Hepatocyte (in vitro differentiated cells): ENCODE results near the gene PMS2. TPM values are rescaled to one million over a fixed set of nuclear protein-coding genes. Genes with fewer than 3 reads are reported as not detected.

ENCODE experiments used
- DNase-seq: peaks from one replicate; pipeline ENCODE4 v3.0.0-alpha.2; 2016; ENCODE audit warnings: low spot score
- H2AFZ ChIP-seq: fragments of 200-600 bp; sonication (generic); 2 replicates; pipeline ENCODE4 v1.6.0; 2016; ENCODE audit warnings: antibody characterized with exemption, mild to moderate bottlenecking
- H3K27ac ChIP-seq: fragments of 200-600 bp; sonication (generic); 2 replicates; pipeline ENCODE4 v1.5.1; 2016; ENCODE audit warnings: mild to moderate bottlenecking
- H3K27me3 ChIP-seq: fragments of 200-600 bp; sonication (generic); 2 replicates; pipeline ENCODE4 v1.6.1; 2016
- H3K36me3 ChIP-seq: fragments of 200-600 bp; sonication (generic); replicated peaks from 2 replicates; pipeline ENCODE4 v1.5.1; 2016; ENCODE audit warnings: low read depth; ENCODE audit not compliant: insufficient read depth
- H3K4me1 ChIP-seq: fragments of 200-600 bp; sonication (generic); 2 replicates; pipeline ENCODE4 v1.5.1; 2016; ENCODE audit warnings: mild to moderate bottlenecking, moderate library complexity; ENCODE audit not compliant: insufficient read depth
- H3K4me2 ChIP-seq: fragments of 200-600 bp; sonication (generic); 2 replicates; pipeline ENCODE4 v1.6.0; 2016
- H3K4me3 ChIP-seq: fragments of 200-600 bp; sonication (generic); 2 replicates; pipeline ENCODE4 v1.5.1; 2016; ENCODE audit warnings: mild to moderate bottlenecking
- H3K79me2 ChIP-seq: fragments of 200-600 bp; sonication (generic); 2 replicates; pipeline ENCODE4 v1.6.0; 2017; ENCODE audit warnings: mild to moderate bottlenecking
- H3K9me2 ChIP-seq: fragments of 200-600 bp; sonication (generic); replicated peaks from 2 replicates; pipeline ENCODE4 v1.6.0; 2017; ENCODE audit warnings: mild to moderate bottlenecking; ENCODE audit not compliant: insufficient read depth
- H3K9me3 ChIP-seq: fragments of 200-600 bp; sonication (generic); 2 replicates; pipeline ENCODE4 v1.5.1; 2016; ENCODE audit warnings: low read depth, mild to moderate bottlenecking
- H4K20me1 ChIP-seq: fragments of 200-600 bp; sonication (generic); 2 replicates; pipeline ENCODE4 v1.6.0; 2016; ENCODE audit warnings: mild to moderate bottlenecking; ENCODE audit not compliant: insufficient read depth, poor library complexity, severe bottlenecking
- EZH2 ChIP-seq: fragments of 200-600 bp; sonication (generic); IDR thresholded peaks from 2 replicates; pipeline ENCODE4 v1.6.1; 2016; ENCODE audit warnings: antibody characterized with exemption, mild to moderate bottlenecking, borderline replicate concordance
- EZH2phosphoT487 ChIP-seq: fragments of 200-600 bp; sonication (generic); IDR thresholded peaks from one replicate; pipeline ENCODE4 v1.6.1; 2018; ENCODE audit warnings: antibody characterized with exemption, mild to moderate bottlenecking, low read depth, moderate library complexity; ENCODE audit not compliant: unreplicated experiment, severe bottlenecking
- WGBS: methylation state at CpG from one replicate; pipeline ENCODE4 v1.1.6; 2016; ENCODE audit warnings: low lambda C conversion rate; ENCODE audit errors: missing lambda C conversion rate; 5-methylcytosine and 5-hydroxymethylcytosine counted together
- polyA plus RNA-seq: library from polyadenylated mRNA; unstranded; fragments of >200 nt; fragmentation: Nextera tagmentation; extraction: Ambion mirVana; gene quantifications from 2 replicates; pipeline ENCODE4 v1.2.1, GENCODE V29; 2016
- total RNA-seq: library from RNA; depleted of rRNA; stranded (reverse); fragments of >200 nt; gene quantifications from 2 replicates; pipeline ENCODE4 v1.2.3, GENCODE V29; 2014
- TF ChIP-seq, protein P1 (sequence below): fragments of 200-600 bp; sonication (generic); IDR thresholded peaks from 2 replicates; pipeline ENCODE4 v1.5.1; 2016; ENCODE audit warnings: antibody characterized with exemption, mild to moderate bottlenecking; ENCODE audit not compliant: poor library complexity

The PMS2 gene
- total and polyA plus RNA-seq, 2 experiments from 2014 or later = 5.8 to 13.9 TPM

DNA sequence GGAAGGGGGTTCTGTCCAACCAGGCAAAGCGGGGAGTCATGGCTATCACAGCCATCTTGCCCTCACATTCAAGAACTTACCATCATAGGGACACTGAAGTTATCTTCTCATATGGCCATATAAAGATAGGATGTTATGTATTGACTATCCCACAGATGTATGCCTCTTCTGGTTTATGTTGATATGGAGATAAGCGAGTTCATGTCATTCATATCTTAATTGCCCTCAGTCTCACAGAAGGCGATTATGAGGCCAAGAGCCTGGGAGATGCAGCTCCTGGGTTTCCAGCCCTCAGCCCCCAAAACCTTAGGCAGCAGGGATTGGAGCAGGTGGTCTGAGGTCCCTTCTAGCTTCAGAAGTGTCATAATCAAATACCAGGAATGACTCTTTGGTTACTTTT, 13.9 kb upstream of the PMS2 start:
- H2AFZ ChIP-seq = no peak overlapping the region
- DNase-seq = no peak
- no peaks in the 10 kb centered on the region for H3K27me3 ChIP-seq
- 97% methylated on average over 3 of the region's 3 CpGs for WGBS
- no peak overlapping the region for H3K4me2 ChIP-seq
- H4K20me1 ChIP-seq = no peaks in the 10 kb centered on the region
- no peaks in the 10 kb centered on the region for H3K36me3 ChIP-seq
- no peaks in the 10 kb centered on the region for H3K9me3 ChIP-seq
- no peaks in the 10 kb centered on the region for H3K9me2 ChIP-seq
- H3K4me3 ChIP-seq = no peak overlapping the region
- no peaks in the 10 kb centered on the region for H3K79me2 ChIP-seq
- TF ChIP-seq, protein P1, sequence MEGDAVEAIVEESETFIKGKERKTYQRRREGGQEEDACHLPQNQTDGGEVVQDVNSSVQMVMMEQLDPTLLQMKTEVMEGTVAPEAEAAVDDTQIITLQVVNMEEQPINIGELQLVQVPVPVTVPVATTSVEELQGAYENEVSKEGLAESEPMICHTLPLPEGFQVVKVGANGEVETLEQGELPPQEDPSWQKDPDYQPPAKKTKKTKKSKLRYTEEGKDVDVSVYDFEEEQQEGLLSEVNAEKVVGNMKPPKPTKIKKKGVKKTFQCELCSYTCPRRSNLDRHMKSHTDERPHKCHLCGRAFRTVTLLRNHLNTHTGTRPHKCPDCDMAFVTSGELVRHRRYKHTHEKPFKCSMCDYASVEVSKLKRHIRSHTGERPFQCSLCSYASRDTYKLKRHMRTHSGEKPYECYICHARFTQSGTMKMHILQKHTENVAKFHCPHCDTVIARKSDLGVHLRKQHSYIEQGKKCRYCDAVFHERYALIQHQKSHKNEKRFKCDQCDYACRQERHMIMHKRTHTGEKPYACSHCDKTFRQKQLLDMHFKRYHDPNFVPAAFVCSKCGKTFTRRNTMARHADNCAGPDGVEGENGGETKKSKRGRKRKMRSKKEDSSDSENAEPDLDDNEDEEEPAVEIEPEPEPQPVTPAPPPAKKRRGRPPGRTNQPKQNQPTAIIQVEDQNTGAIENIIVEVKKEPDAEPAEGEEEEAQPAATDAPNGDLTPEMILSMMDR = no peak
- TF ChIP-seq EZH2 = no peak
- no peak for TF ChIP-seq EZH2phosphoT487
- no peak overlapping the region for H3K27ac ChIP-seq
- no peaks in the 10 kb centered on the region for H3K4me1 ChIP-seq

DNA sequence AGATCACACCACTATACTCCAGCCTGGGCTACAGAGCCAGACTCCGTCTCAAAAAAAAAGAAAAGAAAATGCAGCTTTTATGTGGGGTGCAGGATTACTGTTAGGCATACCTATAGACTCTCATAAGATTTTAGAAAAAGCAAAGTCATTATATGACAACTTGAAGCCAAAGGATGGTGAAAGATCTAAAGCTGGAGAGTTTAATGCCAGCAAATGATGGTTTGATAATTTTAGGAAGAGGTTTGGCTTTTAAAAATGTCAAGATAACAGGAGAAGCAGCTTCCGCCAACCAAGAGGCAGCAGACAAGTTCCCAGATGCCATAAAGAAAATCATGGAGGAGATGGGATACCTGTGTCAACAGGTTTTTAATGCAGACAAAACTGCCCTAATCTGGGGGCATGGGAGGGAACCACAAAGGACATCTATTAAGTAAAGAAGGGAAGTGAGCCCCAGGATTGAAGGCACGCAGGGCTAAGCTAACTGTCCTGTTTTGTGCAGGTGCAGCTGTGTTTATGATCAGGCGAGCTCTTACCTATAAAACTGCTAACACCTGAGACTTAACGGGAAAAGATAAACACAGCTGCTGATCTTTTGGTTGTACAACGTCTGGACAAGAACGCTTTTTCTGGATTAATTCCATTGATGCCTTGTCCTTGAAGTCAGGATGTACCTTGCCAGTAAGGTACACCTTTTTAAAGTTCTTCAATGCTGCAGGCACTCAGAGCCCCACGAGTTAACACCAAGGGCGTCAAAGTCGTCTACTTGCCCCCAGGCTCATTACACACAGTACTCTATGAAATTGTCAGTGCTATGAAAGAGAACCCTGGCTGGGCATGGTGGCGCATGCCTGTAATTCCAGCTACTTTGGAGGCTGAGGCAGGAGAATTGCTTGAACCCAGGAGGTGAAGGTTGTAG, 11.8 kb upstream of the PMS2 start:
- Histone ChIP-seq H3K4me1 (peaks cover 7% of the 10 kb centered on the region), H3K4me3 (no peak overlapping the region), H3K4me2 (no peak overlapping the region), H3K27ac (peak overlapping the region; percentile 46), H3K36me3 (no peaks in the 10 kb centered on the region), H3K9me3 (no peaks in the 10 kb centered on the region), H3K79me2 (no peaks in the 10 kb centered on the region), H2AFZ (no peak overlapping the region), H3K27me3 (no peaks in the 10 kb centered on the region), H4K20me1 (no peaks in the 10 kb centered on the region), H3K9me2 (no peaks in the 10 kb centered on the region)
- TF ChIP-seq, protein P1 = no peak
- no peak for TF ChIP-seq EZH2
- TF ChIP-seq EZH2phosphoT487 = no peak
- WGBS = 77% methylated on average over 11 of the region's 11 CpGs
- no peak for DNase-seq

DNA sequence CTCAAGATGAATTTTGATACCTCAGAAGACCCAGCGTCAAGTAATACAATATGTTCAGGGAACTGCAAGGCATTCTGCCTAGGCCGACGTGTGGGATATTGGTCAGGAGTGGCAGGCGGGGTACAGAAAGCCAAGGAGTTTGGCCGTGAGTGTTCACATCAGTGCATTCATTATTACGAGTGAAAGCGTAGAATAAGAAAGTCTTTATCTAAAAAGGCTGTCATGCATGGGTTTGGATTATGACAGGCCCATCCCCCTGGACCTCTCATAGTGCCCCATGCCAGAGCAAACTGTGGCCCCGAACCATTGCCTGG, 7.8 kb upstream of the PMS2 start:
- H3K36me3 ChIP-seq = no peaks in the 10 kb centered on the region
- TF ChIP-seq EZH2phosphoT487 = no peak
- TF ChIP-seq, protein P1 = no peak

More for the DNA sequence above, 7.8 kb upstream of the PMS2 start:
- Histone ChIP-seq H3K9me2 (no peaks in the 10 kb centered on the region), H4K20me1 (no peaks in the 10 kb centered on the region), H3K4me2 (no peak overlapping the region), H3K9me3 (no peaks in the 10 kb centered on the region), H3K27ac (peak overlapping the region; percentile 88), H3K4me1 (peaks cover 18% of the 10 kb centered on the region), H3K27me3 (no peaks in the 10 kb centered on the region), H2AFZ (no peak overlapping the region), H3K79me2 (peaks cover 20% of the 10 kb centered on the region), H3K4me3 (no peak overlapping the region)
- WGBS = 96% methylated on average over 8 of the region's 8 CpGs
- DNase-seq = no peak
